ENCODE results near the gene TMEM63B. TPM values are rescaled to one million over a fixed set of nuclear protein-coding genes. Genes with fewer than 3 reads are reported as not detected.
"Not testable (repeated sequence)": the region's sequence is repeated elsewhere in the genome, so short reads cannot be mapped to it uniquely, and the experiment has no call there.

TMEM63B gene
- total and polyA plus RNA-seq, 2 experiments from 2014 or later: 14.1 to 43.2 TPM

- Histone ChIP-seq H2AFZ (no peak overlapping the region), H4K20me1 (ENCODE audit: insufficient read depth) (no peaks in the 10 kb centered on the region), H3K4me1 (ENCODE audit: insufficient read depth) (no peaks in the 10 kb centered on the region), H3K9ac (no peak overlapping the region), H3K27me3 (replicated peaks; ENCODE audit: insufficient read depth) (no peaks in the 10 kb centered on the region), H3F3A (ENCODE audit: insufficient read depth) (no peaks in the 10 kb centered on the region), H3K79me2 (ENCODE audit: insufficient read depth) (no peaks in the 10 kb centered on the region), H3K27ac (no peak overlapping the region), H3K4me2 (ENCODE audit: unreplicated experiment) (no peak overlapping the region), H3K9me2 (ENCODE audit: insufficient read depth) (no peaks in the 10 kb centered on the region), H3K9me3 (ENCODE audit: low read depth) (no peaks in the 10 kb centered on the region), H3K36me3 (ENCODE audit: low read depth) (0 out of 2 replicates have a peak, but pooled peaks cover 4% of the 10 kb centered on the region), H3K4me3 (no peak overlapping the region)
- no peak for DNase-seq
- WGBS, 2 experiments (ENCODE audit: low coverage in 1 of 2, low lambda C conversion rate in 2 of 2, missing lambda C conversion rate in 2 of 2): 76 to 81% methylated on average over 4 to 6 of the region's 6 CpGs
- TF ChIP-seq EZH2phosphoT487 (IDR thresholded peaks at IDR 0.05; ENCODE audit: insufficient read depth, low read depth): no peak
- no peak for TF ChIP-seq EZH2 (IDR thresholded peaks at IDR 0.05; ENCODE audit: insufficient read depth, poor library complexity, severe bottlenecking)
- in situ Hi-C loops (cut with MboI): no loop called here
These were observed 11.5 kb downstream of the TMEM63B start for GRCh38 chr6:44138717-44139350.

GRCh38 chr6:44139351-44139743, 12.0 kb downstream of the TMEM63B start:
- H3F3A ChIP-seq (ENCODE audit: insufficient read depth): no peaks in the 10 kb centered on the region
- 87 to 90% methylated on average over 5 to 10 of the region's 10 CpGs for WGBS, 2 experiments (ENCODE audit: low coverage in 1 of 2, low lambda C conversion rate in 2 of 2, missing lambda C conversion rate in 2 of 2)
- H3K79me2 ChIP-seq (ENCODE audit: insufficient read depth): no peaks in the 10 kb centered on the region
- no peaks in the 10 kb centered on the region for H3K27me3 ChIP-seq (replicated peaks; ENCODE audit: insufficient read depth)
- no peak overlapping the region for H3K4me2 ChIP-seq (ENCODE audit: unreplicated experiment)
- no peaks in the 10 kb centered on the region for H3K4me1 ChIP-seq (ENCODE audit: insufficient read depth)
- H3K9me3 ChIP-seq (ENCODE audit: low read depth): no peaks in the 10 kb centered on the region
- TF ChIP-seq EZH2phosphoT487 (IDR thresholded peaks at IDR 0.05; ENCODE audit: insufficient read depth, low read depth) (no peak), EZH2 (IDR thresholded peaks at IDR 0.05; ENCODE audit: insufficient read depth, poor library complexity, severe bottlenecking) (no peak)
- no peak overlapping the region for H2AFZ ChIP-seq
- no peak for DNase-seq
- no peaks in the 10 kb centered on the region for H3K9me2 ChIP-seq (ENCODE audit: insufficient read depth)
- H3K4me3 ChIP-seq: no peak overlapping the region
- in situ Hi-C loops (cut with MboI): no loop called here
- 0 out of 2 replicates have a peak, but pooled peaks cover 4% of the 10 kb centered on the region for H3K36me3 ChIP-seq (ENCODE audit: low read depth)
- no peak overlapping the region for H3K9ac ChIP-seq
- H4K20me1 ChIP-seq (ENCODE audit: insufficient read depth): no peaks in the 10 kb centered on the region
- H3K27ac ChIP-seq: no peak overlapping the region

GRCh38 chr6:44142835-44143234, 15.5 kb downstream of the TMEM63B start:
- Histone ChIP-seq H4K20me1 (ENCODE audit: insufficient read depth) (no peaks in the 10 kb centered on the region), H3K4me3 (no peak overlapping the region), H3K79me2 (ENCODE audit: insufficient read depth) (no peaks in the 10 kb centered on the region), H3K4me2 (ENCODE audit: unreplicated experiment) (no peak overlapping the region), H3K9ac (no peak overlapping the region), H3K27ac (no peak overlapping the region), H3K36me3 (ENCODE audit: low read depth) (0 out of 2 replicates have a peak, but pooled peaks cover 4% of the 10 kb centered on the region), H3K9me2 (ENCODE audit: insufficient read depth) (no peaks in the 10 kb centered on the region), H2AFZ (no peak overlapping the region), H3K9me3 (ENCODE audit: low read depth) (no peaks in the 10 kb centered on the region), H3F3A (ENCODE audit: insufficient read depth) (no peaks in the 10 kb centered on the region), H3K27me3 (replicated peaks; ENCODE audit: insufficient read depth) (no peaks in the 10 kb centered on the region), H3K4me1 (ENCODE audit: insufficient read depth) (no peaks in the 10 kb centered on the region)
- no peak for DNase-seq
- in situ Hi-C loops (cut with MboI): no loop called here
- TF ChIP-seq EZH2phosphoT487 (IDR thresholded peaks at IDR 0.05; ENCODE audit: insufficient read depth, low read depth) (no peak), EZH2 (IDR thresholded peaks at IDR 0.05; ENCODE audit: insufficient read depth, poor library complexity, severe bottlenecking) (no peak)
- 45 to 50% methylated on average over 1 of the region's 1 CpG for WGBS, 2 experiments (ENCODE audit: low coverage in 1 of 2, low lambda C conversion rate in 2 of 2, missing lambda C conversion rate in 2 of 2)

GRCh38 chr6:44143731-44144130, 16.4 kb downstream of the TMEM63B start:
- Histone ChIP-seq H2AFZ (no peak overlapping the region), H3K27ac (no peak overlapping the region), H3K36me3 (ENCODE audit: low read depth) (0 out of 2 replicates have a peak, but pooled peaks cover 4% of the 10 kb centered on the region), H3K9ac (no peak overlapping the region), H3F3A (ENCODE audit: insufficient read depth) (no peaks in the 10 kb centered on the region), H3K4me3 (no peak overlapping the region), H3K4me2 (ENCODE audit: unreplicated experiment) (no peak overlapping the region), H3K9me3 (ENCODE audit: low read depth) (no peaks in the 10 kb centered on the region), H4K20me1 (ENCODE audit: insufficient read depth) (no peaks in the 10 kb centered on the region), H3K27me3 (replicated peaks; ENCODE audit: insufficient read depth) (no peaks in the 10 kb centered on the region), H3K4me1 (ENCODE audit: insufficient read depth) (no peaks in the 10 kb centered on the region), H3K79me2 (ENCODE audit: insufficient read depth) (no peaks in the 10 kb centered on the region), H3K9me2 (ENCODE audit: insufficient read depth) (no peaks in the 10 kb centered on the region)
- DNase-seq: no peak
- 52 to 63% methylated on average over 1 of the region's 1 CpG for WGBS, 2 experiments (ENCODE audit: low coverage in 1 of 2, low lambda C conversion rate in 2 of 2, missing lambda C conversion rate in 2 of 2)
- in situ Hi-C loops (cut with MboI): no loop called here
- no peak for TF ChIP-seq EZH2phosphoT487 (IDR thresholded peaks at IDR 0.05; ENCODE audit: insufficient read depth, low read depth)
- TF ChIP-seq EZH2 (IDR thresholded peaks at IDR 0.05; ENCODE audit: insufficient read depth, poor library complexity, severe bottlenecking): no peak

GRCh38 chr6:44144536-44144935, 17.2 kb downstream of the TMEM63B start:
- H3K27ac ChIP-seq; H3K9me3 ChIP-seq (ENCODE audit: low read depth); H3K79me2 ChIP-seq (ENCODE audit: insufficient read depth); H3F3A ChIP-seq (ENCODE audit: insufficient read depth); DNase-seq; H3K36me3 ChIP-seq (ENCODE audit: low read depth); H3K9ac ChIP-seq; H4K20me1 ChIP-seq (ENCODE audit: insufficient read depth); H3K4me1 ChIP-seq (ENCODE audit: insufficient read depth); H3K4me2 ChIP-seq (ENCODE audit: unreplicated experiment); H3K4me3 ChIP-seq; H3K9me2 ChIP-seq (ENCODE audit: insufficient read depth); H3K27me3 ChIP-seq (replicated peaks; ENCODE audit: insufficient read depth); H2AFZ ChIP-seq; in situ Hi-C loops (cut with MboI): not testable (repeated sequence)
- 48 to 52% methylated on average over 3 of the region's 3 CpGs for WGBS, 2 experiments (ENCODE audit: low coverage in 1 of 2, low lambda C conversion rate in 2 of 2, missing lambda C conversion rate in 2 of 2)
